ENCODE measurements around the gene BORCS6.
"Not testable (repeated sequence)": the region's sequence is repeated elsewhere in the genome, so short reads cannot be mapped to it uniquely, and the experiment has no call there.

Gene BORCS6

GRCh38 chr17:8189711-8190477 is at the start of gene BORCS6:
TSS of gene BORCS6 (minus strand) at chr17:8190180. CDS start at chr17:8190140, 40 bp downstream.
- peak; percentile 89 for DNase-seq (ENCODE audit: low spot score)

- no peak for DNase-seq (ENCODE audit: low spot score)
Measured at GRCh38 chr17:8237886-8238285, 47.9 kb upstream of the BORCS6 start.

DNA sequence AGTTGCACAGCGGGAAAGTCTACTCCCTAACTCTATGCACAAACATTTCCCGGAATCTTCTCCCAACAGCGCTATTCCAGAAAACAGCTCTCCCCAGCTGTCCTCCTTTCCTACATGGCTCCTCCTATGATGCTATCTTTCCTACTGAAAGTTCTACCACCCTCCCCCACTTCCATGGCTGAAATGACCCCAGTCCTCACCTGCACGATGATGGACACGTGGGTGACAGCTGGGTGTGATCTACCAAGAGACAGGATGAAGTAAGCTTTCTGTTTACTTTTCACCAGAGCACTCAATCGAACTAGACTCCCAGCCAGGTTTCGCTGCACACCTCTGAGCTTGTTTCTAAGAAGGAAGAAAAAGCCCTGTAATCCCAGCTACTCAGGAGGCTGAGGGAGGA is 47.2 kb upstream of the BORCS6 start:
- DNase-seq (ENCODE audit: low spot score) = no peak

DNA sequence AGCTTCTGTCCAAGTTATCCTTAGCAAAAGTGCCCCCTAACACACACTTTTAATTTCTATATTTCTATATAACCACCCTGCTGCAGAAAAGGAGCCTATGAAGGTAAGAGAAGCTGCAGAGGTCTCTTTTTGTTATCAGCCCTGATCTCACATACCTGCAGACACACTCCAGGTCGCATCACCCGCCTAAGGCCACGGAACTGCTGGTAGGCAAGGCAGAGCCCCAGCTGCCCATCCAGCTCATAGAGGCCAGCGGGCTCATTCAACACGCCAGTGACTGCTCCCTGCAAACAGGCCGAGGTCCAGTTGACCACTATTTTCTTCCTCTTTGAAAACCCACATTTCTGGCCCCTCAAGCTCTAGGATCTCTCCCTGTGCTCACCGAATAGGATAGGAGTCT is 45.7 kb upstream of the BORCS6 start:
- DNase-seq (ENCODE audit: low spot score) = no peak

DNA sequence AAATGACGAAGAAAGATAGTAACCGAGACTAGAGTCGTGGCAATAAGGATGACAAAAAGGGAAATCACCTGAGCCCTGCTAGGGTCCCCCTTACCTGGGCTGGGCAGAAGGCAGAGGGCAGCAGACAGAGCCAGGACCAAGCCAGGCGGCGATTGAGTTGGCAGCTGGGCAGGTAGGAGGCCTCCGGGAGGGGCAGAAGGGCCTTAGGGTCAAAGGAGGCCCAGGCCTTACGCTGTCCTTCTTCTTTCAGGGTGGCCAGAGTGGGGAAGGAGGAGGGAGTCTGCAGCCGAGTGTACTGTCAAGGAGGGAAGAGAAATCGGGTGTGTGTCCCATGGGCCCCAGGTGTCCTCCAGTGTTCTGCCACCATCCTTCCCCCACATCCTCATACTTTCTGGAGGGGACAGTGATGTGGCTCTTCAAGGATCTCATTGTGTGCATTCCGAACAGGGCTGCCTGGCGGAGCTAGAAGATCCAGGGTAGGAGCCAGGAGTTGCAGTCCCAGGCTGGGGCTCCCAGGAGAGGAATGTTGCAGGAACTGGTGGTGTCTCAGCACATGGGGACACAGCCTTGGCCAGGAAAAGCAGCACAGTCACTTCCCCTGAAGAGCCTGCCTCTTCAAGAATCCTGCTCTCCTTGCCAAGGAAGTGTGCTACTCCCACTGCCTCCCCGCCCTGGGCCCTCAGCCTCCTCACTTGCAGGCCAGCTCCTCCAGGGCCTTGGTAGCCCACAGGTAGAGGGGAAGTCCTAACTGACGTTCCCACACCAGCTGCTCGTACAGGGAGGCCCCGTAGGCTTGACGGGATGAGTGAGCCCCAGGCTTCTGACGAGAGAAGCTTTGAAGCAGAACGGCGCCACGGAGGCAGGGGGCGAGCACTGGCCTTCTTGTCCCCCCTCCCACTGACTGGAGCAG is 44.6 kb upstream of the BORCS6 start:
- DNase-seq (ENCODE audit: low spot score) = no peak

- no peak for DNase-seq (ENCODE audit: low spot score)
Measured at GRCh38 chr17:8231701-8232100, 41.7 kb upstream of the BORCS6 start.

DNA sequence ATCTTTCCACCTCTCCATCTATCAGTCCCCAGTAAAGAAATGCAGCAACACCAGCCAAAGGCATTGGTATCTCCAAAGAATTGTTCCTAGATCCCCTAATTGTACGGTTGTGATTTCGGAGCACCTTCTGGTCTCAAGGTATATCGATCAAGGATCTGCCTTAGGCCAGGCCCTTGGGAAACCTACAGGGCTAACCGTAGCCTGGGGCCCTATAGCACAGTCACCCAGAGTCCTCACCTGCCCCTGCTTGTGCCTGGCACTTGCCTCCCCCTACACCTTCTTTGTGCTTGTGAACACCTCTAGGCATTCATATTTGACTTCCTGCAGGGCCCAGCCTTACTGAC is 37.2 kb upstream of the BORCS6 start:
- no peak for DNase-seq (ENCODE audit: low spot score)

DNA sequence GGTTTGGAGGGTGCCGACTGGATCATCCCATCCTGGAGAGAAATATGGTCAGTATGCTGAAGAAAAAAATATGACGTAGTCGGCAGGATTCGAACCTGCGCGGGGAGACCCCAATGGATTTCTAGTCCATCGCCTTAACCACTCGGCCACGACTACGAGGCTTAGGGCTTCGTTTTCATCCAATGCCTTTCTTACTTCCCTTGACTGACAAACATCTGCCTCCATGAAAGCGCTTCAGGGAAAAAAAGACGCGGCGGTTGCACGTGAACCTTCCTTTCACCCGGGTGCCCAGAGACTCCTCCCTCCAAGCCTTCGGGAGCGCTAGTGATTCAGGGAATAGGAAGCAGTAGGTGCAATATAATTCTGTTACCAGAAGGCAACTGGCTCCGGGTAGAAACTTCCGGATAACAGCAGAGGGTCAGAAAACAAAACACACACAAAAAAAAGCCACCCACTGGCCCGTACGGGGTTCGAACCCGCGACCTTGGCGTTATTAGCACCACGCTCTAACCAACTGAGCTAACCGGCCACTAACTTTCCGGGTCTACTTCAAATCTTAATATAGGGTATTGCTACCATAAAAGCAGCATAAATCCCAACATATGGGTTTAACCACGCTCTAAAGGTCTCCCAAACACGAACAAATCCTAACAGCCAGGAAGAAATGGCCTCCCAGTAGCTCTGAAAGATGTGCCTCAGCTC is 36.7 kb upstream of the BORCS6 start:
- no peak for DNase-seq (ENCODE audit: low spot score)

GRCh38 chr17:8225813-8226535 is 36.0 kb upstream of the BORCS6 start:
- DNase-seq (ENCODE audit: low spot score) = no peak

- DNase-seq (ENCODE audit: low spot score) = no peak
Measured at GRCh38 chr17:8224891-8225812, 35.2 kb upstream of the BORCS6 start.

- DNase-seq (ENCODE audit: low spot score) = no peak
Measured at GRCh38 chr17:8223356-8224126, 33.6 kb upstream of the BORCS6 start.

- no peak for DNase-seq (ENCODE audit: low spot score)
Measured at GRCh38 chr17:8222630-8223355, 32.8 kb upstream of the BORCS6 start.

GRCh38 chr17:8222380-8222629 is 32.3 kb upstream of the BORCS6 start:
- no peak for DNase-seq (ENCODE audit: low spot score)

DNA sequence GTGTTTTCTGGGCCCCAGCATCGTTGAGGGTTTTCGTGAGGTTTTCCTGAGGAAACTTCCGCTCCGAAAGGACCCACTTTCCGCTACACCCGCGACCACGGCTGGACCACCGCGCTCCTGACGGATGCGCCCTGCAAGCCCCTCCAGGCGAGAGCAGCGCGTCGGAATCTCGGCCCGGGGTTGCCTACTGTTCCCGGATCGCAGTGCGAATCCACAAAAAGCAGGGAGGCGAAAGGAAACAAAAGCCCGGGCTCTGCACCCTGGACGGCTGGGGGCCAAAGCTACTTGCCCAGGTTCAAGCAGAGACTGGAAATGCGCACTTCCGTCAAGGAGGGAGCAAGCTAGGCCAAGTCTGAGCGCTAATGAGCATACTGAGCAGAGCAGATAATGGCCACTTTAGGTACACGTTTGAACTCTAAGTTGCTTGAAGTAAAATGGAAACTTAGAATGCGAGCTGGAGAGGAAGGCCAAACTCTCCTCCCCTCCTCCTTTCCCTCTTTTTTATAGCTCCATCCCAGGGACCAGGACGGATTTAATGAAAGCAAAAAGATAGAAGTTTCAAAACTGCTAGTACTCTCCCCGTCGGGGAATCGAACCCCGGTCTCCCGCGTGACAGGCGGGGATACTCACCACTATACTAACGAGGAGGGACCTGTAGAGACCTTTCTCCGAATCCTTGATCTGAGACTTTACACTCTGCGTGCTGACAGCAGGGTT is 31.8 kb upstream of the BORCS6 start:
- DNase-seq (ENCODE audit: low spot score) = no peak

GRCh38 chr17:8220783-8221662 is 31.0 kb upstream of the BORCS6 start:
- peak; percentile 40 for DNase-seq (ENCODE audit: low spot score)

DNA sequence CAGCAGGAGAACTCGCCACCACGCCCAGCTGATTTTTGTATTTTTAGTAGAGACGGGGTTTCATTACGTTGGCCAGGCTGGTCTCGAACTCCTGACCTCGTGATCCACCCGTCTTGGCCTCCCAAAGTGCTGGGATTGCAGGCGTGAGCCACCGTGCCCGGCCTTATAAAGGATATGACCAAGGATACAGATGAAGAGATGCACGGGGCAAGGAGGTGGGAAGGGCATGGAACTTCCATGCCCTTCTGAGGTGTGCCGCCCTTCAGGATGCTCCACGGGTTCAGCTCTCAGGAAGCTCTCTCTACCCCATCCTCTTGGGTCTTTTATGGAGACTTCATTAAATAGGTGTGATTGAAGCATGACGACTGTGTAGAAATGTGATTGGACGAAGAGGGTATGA is 24.0 kb upstream of the BORCS6 start:
- DNase-seq (ENCODE audit: low spot score) = not testable (repeated sequence)

DNA sequence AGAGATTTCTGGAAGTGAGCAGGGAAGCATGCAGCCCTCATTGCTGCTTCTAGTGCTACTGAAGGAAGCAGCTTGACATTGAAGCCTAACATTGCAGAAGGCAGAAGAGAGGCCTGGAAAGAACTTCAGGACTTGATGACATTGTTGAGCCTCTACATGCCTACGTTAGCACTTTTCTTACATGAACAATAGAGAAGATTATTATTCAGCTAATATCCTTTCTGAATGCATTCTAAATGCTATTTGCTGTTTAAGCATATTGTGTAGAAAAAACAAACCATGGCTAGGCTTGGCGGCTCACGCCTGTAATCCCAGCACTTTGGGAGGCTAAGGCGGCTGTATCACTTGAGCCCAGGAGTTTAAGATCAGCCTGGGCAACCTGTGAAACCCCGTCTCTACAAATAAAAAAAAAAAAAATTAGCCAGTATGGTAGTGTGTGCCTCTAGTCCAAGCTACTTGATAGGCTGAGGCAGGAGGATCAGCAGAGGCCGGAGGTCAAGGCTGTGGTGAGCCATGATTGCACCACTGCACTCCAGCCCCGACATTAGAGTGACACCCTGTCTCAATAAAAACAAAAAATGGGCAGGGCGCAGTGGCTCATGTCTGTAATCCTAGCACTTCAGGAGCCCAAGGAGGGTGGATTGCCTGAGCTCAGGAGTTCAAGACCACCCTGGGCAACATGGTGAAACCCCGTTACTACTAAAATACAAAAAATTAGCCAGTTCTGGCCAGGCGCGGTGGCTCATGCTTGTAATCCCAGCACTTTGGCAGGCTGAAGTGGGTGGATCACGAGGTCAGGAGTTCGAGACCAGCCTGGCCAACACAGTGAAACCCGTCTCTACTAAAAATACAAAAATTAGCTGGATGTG is 22.6 kb upstream of the BORCS6 start:
- DNase-seq (ENCODE audit: low spot score) = no peak

Data from HuH-7.5 (cell line).